Prostate gland (tissue), 2 donors: Measurements from ENCODE around the gene CNTN5. TPM values are rescaled to one million over a fixed set of nuclear protein-coding genes. Genes with fewer than 3 reads are reported as not detected.
"Not testable (repeated sequence)": the region's sequence is repeated elsewhere in the genome, so short reads cannot be mapped to it uniquely, and the experiment has no call there.

Experiments
- DNase-seq: peaks from one replicate; pipeline ENCODE4 v3.0.0-alpha.2; 2019; ENCODE audit warnings: low spot score
- H3K27ac ChIP-seq, 2 donors: fragments of 200-600 bp; sonication (generic); 2 replicates each; pipeline ENCODE4 v1.5.1; 2017 to 2019
- H3K27me3 ChIP-seq: fragments of 200-600 bp; sonication (generic); replicated peaks from 2 replicates; pipeline ENCODE4 v1.5.1; 2019; ENCODE audit not compliant: insufficient read depth
- H3K36me3 ChIP-seq, 2 donors: fragments of 200-600 bp; sonication (generic); 1 replicate in 1 of 2; 2 replicates in 1 of 2; pipeline versions ENCODE4 v1.5.1 to v1.8.1; 2017 to 2019
- H3K4me1 ChIP-seq: fragments of 200-600 bp; sonication (generic); replicated peaks from 2 replicates; pipeline ENCODE4 v1.5.1; 2019
- H3K4me3 ChIP-seq, 2 donors: fragments of 200-600 bp; sonication (generic); 2 replicates each; pipeline ENCODE4 v1.5.1; 2017 to 2019
- H3K9me3 ChIP-seq: fragments of 200-600 bp; sonication (generic); 2 replicates; pipeline ENCODE4 v1.5.1; 2017
- CTCF ChIP-seq, 4 experiments: fragments of 200-600 bp in 2 of 4; fragments of 450-650 bp in 2 of 4; sonication (generic) in 2 of 4; IDR thresholded peaks; 1 replicate in 3 of 4; 2 replicates in 1 of 4; pipeline ENCODE4 v1.5.1; 2016 to 2019; ENCODE audit warnings: antibody characterized with exemption in 4 of 4, mild to moderate bottlenecking in 2 of 4, moderate library complexity in 2 of 4
- POLR2A ChIP-seq: fragments of 450-650 bp; IDR thresholded peaks from one replicate; pipeline ENCODE4 v1.6.1; 2016; ENCODE audit warnings: antibody characterized with exemption, mild to moderate bottlenecking
- POLR2AphosphoS5 ChIP-seq: sonication (generic); formaldehyde crosslinking; IDR thresholded peaks from one replicate; pipeline ENCODE4 v1.6.1; 2017; ENCODE audit warnings: antibody characterized with exemption
- WGBS: methylation state at CpG from one replicate; pipeline ENCODE4 v1.1.5; 2018; 5-methylcytosine and 5-hydroxymethylcytosine counted together
- intact Hi-C: fragments of 100-400 bp; cut with DNase I; formaldehyde crosslinking; loops from one replicate; pipeline ENCODE4 v1.14.2; 2022
- total RNA-seq, 2 donors: library from RNA; depleted of rRNA; stranded (reverse); fragments of >200 nt; gene quantifications; one replicate each; pipeline ENCODE4 v1.1.0, GENCODE V29; 2016

Gene CNTN5
- total RNA-seq, 2 donors from 2014 or later, result 1.0 TPM; not detected in 1

DNA sequence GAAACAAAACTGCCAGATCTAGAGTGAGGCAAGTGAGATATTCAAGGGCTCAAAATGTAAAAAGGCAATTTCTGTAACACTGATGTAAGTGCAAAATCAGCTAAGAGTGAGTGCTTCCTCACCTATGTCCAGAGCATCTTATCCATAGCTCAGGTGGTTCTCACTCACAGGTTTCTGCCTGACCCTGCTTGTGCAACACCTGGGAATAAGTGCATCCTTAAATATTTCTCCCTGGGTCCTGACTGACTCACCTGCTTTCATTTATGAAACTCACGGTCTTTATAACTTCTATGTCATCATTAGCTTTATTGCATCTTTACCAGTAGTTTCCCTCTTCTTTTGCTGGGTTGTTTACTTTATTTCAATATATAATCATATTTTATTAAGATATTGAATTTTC is 260.6 kb downstream of the CNTN5 start:
- H3K9me3 ChIP-seq, result no peaks in the 10 kb centered on the region
- intact Hi-C loops, result no loop called here
- H3K27ac ChIP-seq, result no peak overlapping the region
- 67% methylated on average over 1 of the region's 1 CpG for WGBS
- H3K4me3 ChIP-seq, result no peak overlapping the region
- H3K4me1 ChIP-seq, result no peaks in the 10 kb centered on the region
- no peak for DNase-seq
- no peaks in the 10 kb centered on the region for H3K27me3 ChIP-seq
- no peaks in the 10 kb centered on the region for H3K36me3 ChIP-seq
- TF ChIP-seq POLR2AphosphoS5 (no peak), POLR2A (no peak), CTCF (IDR thresholded peaks at IDR 0.05) (no peak)

- H3K4me1 ChIP-seq, H3K4me3 ChIP-seq, H3K27me3 ChIP-seq, H3K36me3 ChIP-seq, H3K27ac ChIP-seq, intact Hi-C loops, DNase-seq, H3K9me3 ChIP-seq: not testable (repeated sequence)
- 77% methylated on average over 8 of the region's 8 CpGs for WGBS
Measured at GRCh38 chr11:99297925-99298324, 277.2 kb downstream of the CNTN5 start.

GRCh38 chr11:99307510-99308088 is 286.9 kb downstream of the CNTN5 start:
- intact Hi-C loops, result no loop called here
- TF ChIP-seq CTCF (IDR thresholded peaks at IDR 0.05) (no peak), POLR2A (no peak), POLR2AphosphoS5 (no peak)
- Histone ChIP-seq H3K4me3 (no peak overlapping the region), H3K27me3 (no peaks in the 10 kb centered on the region), H3K36me3 (no peaks in the 10 kb centered on the region), H3K9me3 (no peaks in the 10 kb centered on the region), H3K4me1 (no peaks in the 10 kb centered on the region), H3K27ac (no peak overlapping the region)
- 69% methylated on average over 3 of the region's 3 CpGs for WGBS
- no peak for DNase-seq

GRCh38 chr11:99311870-99312269 is 291.1 kb downstream of the CNTN5 start:
- Histone ChIP-seq H3K9me3 (no peaks in the 10 kb centered on the region), H3K27ac (no peak overlapping the region), H3K27me3 (no peaks in the 10 kb centered on the region), H3K4me3 (no peak overlapping the region), H3K4me1 (no peaks in the 10 kb centered on the region), H3K36me3 (no peaks in the 10 kb centered on the region)
- DNase-seq, result no peak
- TF ChIP-seq POLR2A (no peak), CTCF (IDR thresholded peaks at IDR 0.05) (no peak), POLR2AphosphoS5 (no peak)
- intact Hi-C loops, result no loop called here
- 91% methylated on average over 1 of the region's 1 CpG for WGBS

DNA sequence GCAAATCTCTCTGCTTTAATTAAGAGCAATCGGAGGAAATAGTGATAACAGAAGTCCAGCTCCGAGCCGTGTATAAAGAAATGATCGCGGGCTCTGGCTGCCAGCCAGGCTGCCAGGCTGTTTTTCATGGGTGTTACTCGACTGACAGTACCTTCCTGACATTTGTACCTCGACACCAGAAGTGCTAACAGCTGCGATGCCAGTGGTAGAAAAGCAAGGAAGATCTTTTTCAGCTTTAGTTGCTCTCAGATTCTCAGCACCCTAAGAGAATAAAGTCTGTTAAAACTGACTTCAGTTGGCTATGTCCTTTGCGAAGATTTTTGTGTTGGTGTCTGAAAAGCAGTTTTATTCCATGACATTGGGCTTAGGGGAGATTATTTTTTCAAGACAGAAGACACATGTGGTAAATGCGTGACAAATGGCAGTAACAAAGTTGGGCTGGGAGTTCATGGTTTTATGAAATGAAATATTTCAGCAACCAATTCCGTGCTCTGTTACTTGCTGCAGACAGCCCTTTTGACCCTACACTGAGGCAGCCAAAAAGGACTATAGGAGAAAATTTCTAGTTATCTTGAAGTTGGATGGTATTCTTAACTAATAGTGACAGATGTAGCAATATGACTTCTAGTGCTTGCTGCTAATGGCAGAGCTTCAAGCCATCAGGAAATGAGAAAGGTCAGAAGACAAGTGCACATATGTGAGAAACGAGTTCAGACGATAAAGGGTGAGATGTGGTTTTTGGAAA is 296.2 kb downstream of the CNTN5 start:
- TF ChIP-seq POLR2AphosphoS5 (no peak), CTCF (IDR thresholded peaks at IDR 0.05) (no peak), POLR2A (no peak)
- Histone ChIP-seq H3K27me3 (no peaks in the 10 kb centered on the region), H3K9me3 (no peaks in the 10 kb centered on the region), H3K36me3 (no peaks in the 10 kb centered on the region), H3K4me3 (no peak overlapping the region), H3K27ac (no peak overlapping the region), H3K4me1 (no peaks in the 10 kb centered on the region)
- WGBS, result 38% methylated on average over 13 of the region's 13 CpGs
- no peak for DNase-seq
- intact Hi-C loops, result no loop called here
